ENCODE data around the gene ATIC.

GRCh38 chr2:215392164-215392563 is 80.3 kb downstream of the ATIC start:
- TF ChIP-seq CTCF (IDR thresholded peaks at IDR 0.05) (no peak), ESRRA (IDR thresholded peaks at IDR 0.05; ENCODE audit: borderline replicate concordance, low read length) (no peak), POLR2A (IDR thresholded peaks at IDR 0.05; ENCODE audit: low read length) (no peak), CHD2 (IDR thresholded peaks at IDR 0.05; ENCODE audit: low read length, partially characterized antibody) (no peak), PBX3 (IDR thresholded peaks at IDR 0.05) (no peak), RCOR1 (IDR thresholded peaks at IDR 0.05; ENCODE audit: low read depth, low read length) (no peak), CEBPB (IDR thresholded peaks at IDR 0.05) (no peak), SREBF2 (IDR thresholded peaks at IDR 0.05) (no peak), HDAC2 (IDR thresholded peaks at IDR 0.05) (no peak), EP300 (IDR thresholded peaks at IDR 0.05) (no peak), HOXA7 (CRISPR knock-in tag; IDR thresholded peaks at IDR 0.05) (no peak), HMGXB4 (CRISPR knock-in tag; IDR thresholded peaks at IDR 0.05; ENCODE audit: borderline replicate concordance) (no peak), SMC3 (IDR thresholded peaks at IDR 0.05) (no peak), JUN (IDR thresholded peaks at IDR 0.05) (no peak)

Data from A549 (cell line).